HG03196 (cell line): ENCODE data around the gene UBALD1.
A peak's percentile ranks its signal among the peaks of the same experiment; 100 is the strongest.

Source experiments
- ATAC-seq: cut with Tn5 transposase; IDR thresholded peaks from one replicate; pipeline ENCODE4 v1.9.1; 2021; ENCODE audit not compliant: unreplicated experiment

UBALD1 gene

DNA sequence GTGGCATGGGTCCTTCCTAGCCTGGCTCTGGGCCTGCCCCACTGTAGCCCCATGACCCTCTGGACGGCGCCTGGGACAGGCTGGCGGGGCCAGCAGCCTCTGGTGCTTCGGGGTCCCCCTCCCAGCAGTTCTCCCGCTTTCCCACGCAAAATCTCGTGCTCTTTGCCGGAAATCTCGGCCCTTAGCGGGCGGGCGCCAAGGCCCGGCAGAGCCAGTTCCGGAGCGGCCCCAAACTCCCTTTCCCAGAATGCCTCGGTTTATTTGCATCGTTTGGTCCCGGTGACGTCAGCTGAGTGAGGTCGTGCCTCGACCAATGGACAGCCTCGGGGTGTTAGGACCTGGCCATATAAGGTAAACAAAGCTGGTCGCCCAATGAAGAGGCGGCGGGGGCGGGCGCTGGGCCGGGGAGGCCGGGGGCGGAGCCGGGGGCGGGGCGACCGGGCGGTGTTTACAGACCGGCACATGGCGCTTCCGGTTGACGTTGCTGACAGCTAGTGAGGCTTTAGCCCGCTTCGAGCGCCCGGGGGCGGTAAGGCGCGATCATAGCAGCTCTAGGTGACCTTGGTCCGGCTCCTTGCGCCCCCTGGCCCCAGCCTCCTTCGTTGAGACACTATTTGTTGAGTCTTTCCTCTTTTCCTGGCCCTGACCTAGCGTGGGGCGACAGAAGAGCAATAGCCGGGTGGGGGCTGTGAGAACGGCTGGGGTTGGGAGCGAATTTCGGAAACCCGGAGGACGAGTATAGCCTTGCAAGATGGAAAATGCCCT lies 1.5 kb upstream of the UBALD1 start:
- ATAC-seq: peak; percentile 72

GRCh38 chr16:4615384-4616046 lies 827 bp upstream of the UBALD1 start:
- ATAC-seq: no peak

DNA sequence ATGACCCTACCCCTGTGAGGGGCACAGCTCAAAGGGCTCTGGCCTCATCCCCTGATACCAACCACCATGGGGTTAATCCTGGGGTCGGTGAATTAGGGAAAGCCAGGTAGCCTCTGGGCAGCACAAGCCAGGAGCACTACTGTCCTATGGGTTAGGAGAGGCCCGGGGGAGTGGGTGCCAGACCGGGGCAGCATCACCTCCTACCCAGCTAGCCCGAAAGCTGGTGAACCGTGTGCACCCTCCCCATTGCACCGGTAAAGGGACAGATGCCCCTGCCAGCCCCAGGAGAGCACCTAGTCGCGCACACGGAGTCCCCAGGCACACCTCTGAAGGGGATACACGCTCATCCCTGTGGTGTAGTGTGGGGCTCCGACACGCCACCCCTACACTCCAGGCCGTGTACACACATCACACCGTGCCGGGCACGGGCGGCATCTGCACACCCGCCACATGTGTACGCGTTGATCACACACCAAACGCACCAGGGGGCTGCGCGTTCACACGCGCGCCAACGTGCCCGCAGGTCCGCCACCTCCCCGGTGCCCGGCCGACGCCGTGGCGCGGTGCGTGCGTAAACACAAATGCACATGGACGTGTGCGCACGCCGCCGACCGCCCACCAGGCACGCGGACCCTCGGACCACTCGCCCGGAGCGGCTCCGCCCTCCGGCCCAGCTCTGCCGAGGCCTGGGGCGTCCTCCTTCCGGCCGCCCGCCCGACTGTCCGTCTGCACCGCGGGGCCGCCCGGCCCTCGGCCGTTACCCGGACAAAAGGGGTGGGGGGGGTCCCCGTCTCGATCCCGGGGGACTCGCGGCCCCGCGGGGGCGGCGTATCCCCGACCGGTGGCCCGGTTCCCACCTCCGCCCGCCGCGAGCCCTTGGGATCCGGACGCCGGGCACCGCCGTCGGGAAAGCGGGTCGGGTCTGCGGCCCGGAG lies 785 bp downstream of the UBALD1 start:
- ATAC-seq: no peak

DNA sequence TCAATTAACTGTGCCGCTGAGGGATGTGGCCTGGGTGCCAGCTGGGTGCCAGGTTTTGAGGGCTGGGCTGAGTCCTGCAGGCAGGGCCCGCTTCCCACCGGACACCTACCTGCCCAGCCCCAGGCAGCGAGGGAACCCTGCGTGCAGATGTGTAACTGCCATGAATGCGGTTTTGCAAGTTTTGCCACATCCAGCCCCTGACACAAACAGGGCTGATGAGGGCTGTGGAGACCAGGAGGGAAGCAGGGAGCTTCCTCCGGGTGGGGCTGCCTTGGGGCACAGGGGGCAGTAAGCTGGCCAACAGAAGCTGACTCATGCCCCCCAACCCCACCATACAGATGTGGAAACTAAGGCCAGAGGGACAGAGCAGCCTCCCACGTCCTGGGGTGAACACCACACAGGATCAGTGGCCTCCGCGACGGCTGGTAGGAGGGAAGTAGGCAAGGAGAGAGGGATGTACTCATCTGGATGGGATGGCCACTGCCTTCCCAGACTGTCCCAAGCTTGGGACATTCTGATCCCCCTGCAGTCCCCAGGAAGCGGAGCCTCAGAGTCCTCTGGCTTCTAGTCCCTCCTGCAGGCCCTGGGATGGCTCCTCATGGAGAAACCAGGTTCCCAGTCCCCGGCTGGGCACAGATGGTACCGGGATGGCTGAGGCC lies 1.6 kb downstream of the UBALD1 start:
- no peak for ATAC-seq

DNA sequence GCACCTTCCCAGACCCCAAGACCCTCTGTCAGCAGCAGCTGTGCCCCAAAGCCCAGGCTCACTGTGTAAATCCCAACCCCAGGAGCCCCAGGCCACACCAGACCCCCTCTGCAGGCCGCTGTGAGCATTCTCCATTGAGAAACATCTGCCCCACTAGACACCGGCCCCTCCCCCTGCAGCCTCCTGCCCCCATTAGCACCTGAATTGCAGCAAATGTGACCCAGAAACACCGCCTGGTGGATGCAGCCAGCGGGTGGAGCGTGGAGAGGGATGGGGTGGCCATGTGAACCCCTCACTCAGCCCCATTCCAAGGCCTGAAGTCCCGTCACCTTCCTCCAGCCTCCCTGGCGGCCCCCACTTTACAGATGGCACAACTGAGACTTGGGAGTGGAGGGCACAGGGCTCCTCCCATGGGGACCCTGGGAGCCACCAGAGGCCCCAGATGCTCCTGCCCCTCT lies 2.2 kb downstream of the UBALD1 start:
- no peak for ATAC-seq

- no peak for ATAC-seq
Measured at GRCh38 chr16:4611337-4612021, 3.2 kb downstream of the UBALD1 start.

- ATAC-seq: no peak
Measured at GRCh38 chr16:4610011-4611005, 4.4 kb downstream of the UBALD1 start.

- no peak for ATAC-seq
Measured at GRCh38 chr16:4609200-4610010, 5.3 kb downstream of the UBALD1 start.

DNA sequence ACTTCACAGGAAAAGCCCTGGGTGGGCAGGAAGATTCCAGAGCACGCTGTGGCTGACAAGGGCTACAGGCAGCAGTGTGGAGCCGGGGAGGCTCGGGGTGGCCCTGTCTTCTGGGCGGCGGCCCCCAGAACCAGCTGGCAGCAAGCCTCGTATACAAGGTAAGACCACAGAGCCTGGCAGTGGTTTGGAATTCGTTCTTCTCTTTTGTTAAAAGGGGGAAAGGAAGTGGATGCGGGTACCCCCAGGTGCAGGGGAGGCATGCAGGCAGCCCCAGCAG lies 6.0 kb downstream of the UBALD1 start:
- ATAC-seq: no peak

- ATAC-seq: no peak
Measured at GRCh38 chr16:4607841-4608703, 6.6 kb downstream of the UBALD1 start.

DNA sequence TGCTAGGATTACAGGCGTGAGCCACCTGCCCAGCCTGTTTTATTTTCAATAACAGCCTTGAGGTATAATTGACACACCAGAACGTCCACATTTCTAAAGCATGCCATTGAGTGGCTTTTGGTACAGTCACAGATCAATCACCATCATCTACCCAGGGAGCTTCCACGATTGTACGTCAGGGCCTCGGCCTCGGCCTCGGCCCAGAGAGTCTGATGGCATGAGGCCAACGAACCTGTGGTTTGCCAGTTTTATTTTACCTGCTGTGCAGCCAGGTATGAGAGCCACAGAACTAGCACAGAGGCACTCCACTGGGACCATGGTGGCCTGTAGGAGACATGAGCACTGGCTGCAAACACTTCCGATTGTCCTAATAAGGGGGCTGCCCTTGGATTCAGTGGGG lies 8.3 kb downstream of the UBALD1 start:
- ATAC-seq: no peak

GRCh38 chr16:4604401-4604800 lies 10.3 kb downstream of the UBALD1 start:
- no peak for ATAC-seq

DNA sequence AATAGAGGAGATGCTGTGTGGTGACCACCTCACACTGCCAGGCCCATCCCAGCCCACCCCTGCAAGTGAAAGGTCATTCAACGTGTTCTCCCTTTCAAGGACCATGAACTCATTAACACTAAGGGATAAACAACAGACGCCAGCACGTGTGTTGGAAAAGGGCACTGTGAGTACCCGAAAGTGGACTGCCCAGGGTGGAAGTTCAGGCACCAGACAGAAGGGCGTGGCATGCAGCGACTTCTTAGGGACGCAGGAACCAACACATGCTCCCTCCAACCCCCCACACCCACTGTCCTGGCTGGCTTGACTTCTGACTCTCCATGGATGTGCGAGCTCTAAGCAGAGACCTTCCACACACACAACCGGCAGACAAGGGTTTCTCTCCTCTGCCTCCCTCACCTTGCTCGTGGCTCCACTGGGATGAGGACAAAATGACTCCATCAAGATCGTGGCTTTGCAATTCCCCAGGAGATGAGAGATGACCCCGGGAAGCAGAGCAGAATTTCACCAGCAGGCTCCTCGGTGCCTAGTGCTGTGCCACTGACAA lies 11.0 kb downstream of the UBALD1 start:
- ATAC-seq: no peak

- ATAC-seq: no peak
Measured at GRCh38 chr16:4602331-4602730, 12.4 kb downstream of the UBALD1 start.

- no peak for ATAC-seq
Measured at GRCh38 chr16:4601864-4602186, 12.9 kb downstream of the UBALD1 start.

DNA sequence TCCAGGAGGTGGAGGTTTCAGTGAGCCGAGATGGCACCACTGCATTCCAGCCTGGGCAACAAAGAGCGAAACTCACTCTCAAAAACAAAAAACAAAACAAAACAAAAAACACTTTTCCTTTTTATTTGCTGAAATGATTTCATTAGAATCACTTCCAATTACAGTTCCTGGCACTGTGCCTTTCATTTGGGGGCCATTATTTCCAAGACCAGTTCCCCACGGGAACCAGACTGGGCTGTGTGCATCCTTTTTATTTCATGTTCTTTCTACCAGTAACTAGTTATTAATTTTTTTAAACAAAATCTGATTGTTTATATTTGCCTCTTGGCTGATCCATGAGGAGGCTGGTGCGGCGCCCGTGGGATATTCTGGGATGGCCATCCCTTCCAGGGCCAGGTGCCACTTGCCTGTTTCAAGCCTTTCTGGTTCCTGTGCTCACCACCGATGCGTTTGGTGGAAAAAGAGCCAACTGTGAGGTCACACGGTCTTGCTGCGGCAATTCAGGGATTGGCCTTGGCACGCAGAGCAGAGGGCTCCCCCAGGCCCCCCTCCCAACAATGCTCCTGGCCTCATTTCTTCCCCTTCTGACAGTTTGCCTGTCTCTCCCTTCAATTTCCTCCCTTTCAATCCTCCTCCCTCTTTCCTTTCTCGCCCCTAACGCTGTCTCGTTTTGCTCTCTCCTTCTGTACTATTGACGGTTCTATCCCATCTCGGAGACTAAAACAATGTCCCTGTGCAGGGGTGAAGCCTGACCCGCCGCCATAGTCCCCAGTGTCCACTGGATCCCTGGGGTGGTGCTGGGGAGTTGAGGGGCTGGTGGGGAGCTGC lies 13.4 kb downstream of the UBALD1 start:
- ATAC-seq: no peak

GRCh38 chr16:4599545-4599944 lies 15.1 kb downstream of the UBALD1 start:
- no peak for ATAC-seq
